ENCODE results near the gene CTIF.

- TF ChIP-seq POLR2AphosphoS5 (IDR thresholded peaks at IDR 0.05; ENCODE audit: borderline replicate concordance, low read depth, low read length) (no peak), EZH2 (IDR thresholded peaks at IDR 0.05) (no peak)
These were observed 255.6 kb downstream of the CTIF start for GRCh38 chr18:48794251-48794970.
